Endothelial cell of umbilical vein (primary cell): ENCODE measurements around the gene UPB1. TPM values are rescaled to one million over a fixed set of nuclear protein-coding genes. Genes with fewer than 3 reads are reported as not detected.

Experiments
- Bru-seq: library from RNA; stranded (reverse); fragments of 400-500 nt; gene quantifications from one replicate; lab custom pipeline; 2021; lab: Mats Ljungman, UMichigan
- BruChase-seq, 2 experiments: library from RNA; stranded (reverse); fragments of 400-500 nt; gene quantifications; one replicate each; lab custom pipeline; 2021; lab: Mats Ljungman, UMichigan
- BruUV-seq: library from RNA; stranded (reverse); fragments of 400-500 nt; replicated peaks from 2 replicates; lab custom pipeline; 2021; lab: Mats Ljungman, UMichigan
- CTCF ChIA-PET: fragments of 300-600, 350-600 bp; sonication (Branson Sonifier 250); formaldehyde crosslinking; loops from one replicate; lab custom pipeline; 2021; ENCODE audit warnings: antibody characterized with exemption, inconsistent platforms; lab: Charles Lee
- POLR2A ChIA-PET: fragments of 300-600, 350-600 bp; sonication (Branson Sonifier 250); formaldehyde crosslinking; loops from one replicate; lab custom pipeline; 2021; ENCODE audit warnings: antibody characterized with exemption, inconsistent platforms; lab: Charles Lee
- DNase-seq: peaks from one replicate; pipeline ENCODE4 v3.0.0-alpha.2; 2011; ENCODE audit warnings: low read depth, low spot score
- FAIRE-seq: peaks from 2 replicates; lab custom pipeline; 2011; peaks lifted over from hg19 to GRCh38; lab: Jason Lieb, UNC
- H2AFZ ChIP-seq: 2 replicates; pipeline ENCODE4 v1.6.0; 2012; ENCODE audit warnings: low read depth, low read length, control low read depth, inconsistent platforms
- H3K27ac ChIP-seq: 2 replicates; pipeline ENCODE4 v1.5.1; 2011; ENCODE audit warnings: low read depth, mild to moderate bottlenecking, control low read depth, low read length, moderate library complexity; ENCODE audit not compliant: insufficient read depth
- H3K27me3 ChIP-seq, 2 experiments: 2 replicates each; pipeline versions ENCODE4 v1.6.0 to v1.6.1; 2011; ENCODE audit warnings: low read length in 2 of 2, mixed read lengths in 1 of 2; ENCODE audit not compliant: control insufficient read depth in 2 of 2, insufficient read depth in 2 of 2
- H3K36me3 ChIP-seq, 2 experiments: 2 replicates in 1 of 2; 3 replicates in 1 of 2; pipeline ENCODE4 v1.5.1; 2011; ENCODE audit warnings: low read length in 2 of 2, mild to moderate bottlenecking in 1 of 2, moderate library complexity in 1 of 2; ENCODE audit not compliant: control insufficient read depth in 2 of 2, insufficient read depth in 2 of 2; ENCODE audit errors: extremely low read depth in 1 of 2
- H3K4me1 ChIP-seq: 3 replicates; pipeline ENCODE4 v1.5.1; 2011; ENCODE audit warnings: mild to moderate bottlenecking, low read length; ENCODE audit not compliant: control insufficient read depth, insufficient read depth; ENCODE audit errors: extremely low read depth
- H3K4me2 ChIP-seq: 2 replicates; pipeline ENCODE4 v1.6.1; 2011; ENCODE audit warnings: low read length, control low read depth, mixed read lengths; ENCODE audit not compliant: insufficient read depth
- H3K4me3 ChIP-seq, 3 experiments: fragments of 200-600 bp in 1 of 3; sonication (generic), shearing (Covaris generic) in 1 of 3; replicated peaks in 1 of 3; 2 replicates each; pipeline ENCODE4 v1.5.1; 2011 to 2016; ENCODE audit warnings: control low read depth in 3 of 3, low read length in 3 of 3, mild to moderate bottlenecking in 2 of 3, inconsistent platforms in 1 of 3, low read depth in 1 of 3, moderate library complexity in 1 of 3; ENCODE audit not compliant: insufficient read depth in 1 of 3
- H3K79me2 ChIP-seq: 2 replicates; pipeline ENCODE4 v1.6.0; 2012; ENCODE audit warnings: low read length, inconsistent platforms; ENCODE audit not compliant: control insufficient read depth, insufficient read depth
- H3K9ac ChIP-seq: replicated peaks from 2 replicates; pipeline ENCODE3; 2011; ENCODE audit warnings: low read length, control low read depth; ENCODE audit not compliant: insufficient read depth; ENCODE audit errors: extremely low read depth
- H3K9me1 ChIP-seq: replicated peaks from 3 replicates; pipeline ENCODE4 v1.6.0; 2011; ENCODE audit warnings: mild to moderate bottlenecking, low read length; ENCODE audit not compliant: control insufficient read depth, insufficient read depth; ENCODE audit errors: extremely low read depth
- H3K9me3 ChIP-seq: replicated peaks from 2 replicates; pipeline ENCODE4 v1.5.1; 2012; ENCODE audit warnings: low read length, inconsistent platforms; ENCODE audit not compliant: control insufficient read depth, insufficient read depth
- H4K20me1 ChIP-seq: replicated peaks from 2 replicates; pipeline ENCODE3; 2011; ENCODE audit warnings: mild to moderate bottlenecking, low read length; ENCODE audit not compliant: control insufficient read depth, insufficient read depth; ENCODE audit errors: extremely low read depth
- EZH2 ChIP-seq: IDR thresholded peaks from 2 replicates; pipeline ENCODE4 v1.6.1; 2012; ENCODE audit warnings: borderline replicate concordance, low read depth, mild to moderate bottlenecking, moderate library complexity, low read length, inconsistent platforms; ENCODE audit not compliant: severe bottlenecking
- GATA2 ChIP-seq: IDR thresholded peaks from 2 replicates; pipeline ENCODE4 v1.7.0; 2011; ENCODE audit warnings: low read depth, mild to moderate bottlenecking, moderate library complexity, mixed read lengths, low read length; ENCODE audit not compliant: insufficient read length, insufficient read depth
- dilution Hi-C: fragments of 300-500 bp; cut with MboI; formaldehyde crosslinking; loops from one replicate; pipeline ENCODE4 v1.15.0; 2019; ENCODE audit warnings: low sequenced_read_pairs; ENCODE audit not compliant: extremely low pct_ligation_motif_present
- intact Hi-C: fragments of 100-400 bp; cut with micrococcal nuclease; formaldehyde crosslinking; loops from one replicate; pipeline ENCODE4 v1.10.0; 2022
- long read RNA-seq: library from polyadenylated mRNA; stranded (forward); transcript quantifications from one replicate; pipeline ENCODE4 v2.0.0, GENCODE V29; 2021
- polyA minus RNA-seq, 3 experiments: library from RNA; depleted of rRNA, polyadenylated mRNA; stranded (reverse); fragments of >200 nt; gene quantifications; 1 replicate in 1 of 3; 2 replicates in 2 of 3; pipeline ENCODE4 v1.2.3, GENCODE V29; 2011
- polyA plus RNA-seq, 4 experiments: library from polyadenylated mRNA; depleted of rRNA in 3 of 4; stranded (reverse) in 3 of 4; unstranded in 1 of 4; fragments of >200 nt; gene quantifications; 2 replicates each; pipeline versions ENCODE4 v1.2.1 to v1.2.3, GENCODE V29; 2011 to 2012; ENCODE audit warnings: missing spikeins in 1 of 4
- total RNA-seq: library from RNA; stranded (reverse); gene quantifications from 2 replicates; pipeline ENCODE4 v1.2.3, GENCODE V29; 2021

Gene UPB1
- total RNA-seq (0.30 and 0.80 TPM in 2 replicates), polyA plus RNA-seq (0.27 and 0.30 TPM in 2 replicates), polyA minus RNA-seq (0.19 and 0.57 TPM in 2 replicates), Bru-seq, nascent RNA (percentile 17 among the genes with signal in this experiment), BruChase-seq, experiment 1, labeled RNA remaining after a 6-hour chase (percentile 18 among the genes with signal in this experiment), BruChase-seq, experiment 2, labeled RNA remaining after a 2-hour chase (percentile 26 among the genes with signal in this experiment)
- 0.08 and 0.18 TPM in 2 replicates for polyA plus RNA-seq (2011; cell fraction: cytosol; rRNA removed)
- 0.82 and 1.1 TPM in 2 replicates for polyA plus RNA-seq (2011; cell fraction: nucleus; rRNA removed)
- polyA plus RNA-seq (2012), result 0.09 TPM in 1 of 2 replicates, not detected in the other
- polyA minus RNA-seq (2011; cell fraction: cytosol; rRNA and poly(A)+ RNA removed), result not detected
- polyA minus RNA-seq (2011; cell fraction: nucleus; rRNA and poly(A)+ RNA removed), result 0.58 and 1.5 TPM in 2 replicates
- long read RNA-seq, result 0 reads

DNA sequence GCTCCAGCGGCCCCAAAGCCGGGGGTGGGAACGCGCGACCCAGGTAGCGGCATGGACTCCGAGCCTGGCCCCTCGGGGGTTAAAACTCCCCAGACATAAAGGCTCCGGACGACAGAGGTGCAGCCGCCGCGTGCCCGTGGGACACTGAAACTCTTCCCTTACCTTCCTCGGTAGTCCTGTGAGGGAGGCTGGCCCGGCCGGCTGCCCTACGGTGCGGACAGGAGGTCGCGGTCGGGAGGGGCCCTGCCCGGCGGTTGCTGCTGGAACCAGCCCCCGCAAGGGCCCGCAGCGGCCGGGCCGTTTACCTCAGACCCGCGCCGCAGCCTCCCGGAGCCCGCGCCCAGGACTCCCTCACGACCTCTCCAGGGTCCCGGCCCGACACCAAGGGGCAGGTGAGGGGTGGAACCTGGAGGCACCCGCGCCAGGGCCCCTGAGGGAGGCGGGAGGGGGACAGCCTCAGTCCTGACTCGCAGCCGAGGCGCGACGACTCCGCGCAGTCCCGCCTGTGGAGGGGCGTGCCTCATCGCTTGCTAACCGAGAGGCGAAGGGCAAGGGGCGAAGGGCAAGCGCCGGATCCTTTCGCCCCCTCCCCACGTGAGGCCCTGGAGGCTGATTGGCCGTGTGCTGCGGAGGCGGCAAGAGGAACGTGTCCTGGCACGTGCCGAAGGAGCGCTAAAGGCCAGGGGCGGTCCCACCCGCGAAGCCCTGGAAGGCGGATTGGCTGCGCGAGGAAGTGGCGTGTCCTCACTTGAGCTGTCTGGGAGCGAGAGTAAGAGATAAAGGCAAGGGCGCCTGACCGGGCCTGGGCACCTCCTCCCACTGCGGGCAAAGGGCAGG lies at the start of gene UPB1:
UPB1 (plus strand) TSS at position 805 of the 837 bp plus-strand sequence. CDS start 72 bp downstream, outside the sequence.
- no peaks in the 10 kb centered on the region for H3K9me1 ChIP-seq
- peaks cover 0 to 15% of the 10 kb centered on the region in 2 experiments for H3K27me3 ChIP-seq
- peaks cover 7% of the 10 kb centered on the region for H3K4me1 ChIP-seq
- intact Hi-C loops, result no loop called here
- DNase-seq (no peak), FAIRE-seq (no peak)
- ChIA-PET CTCF (no interaction called here), POLR2A (no interaction called here)
- no peak within 1 kb of the TSS for H3K9ac ChIP-seq
- no peak within 1 kb of the TSS for H3K4me2 ChIP-seq
- no TSS peak for BruUV-seq
- H2AFZ ChIP-seq, result peak within 1 kb of the TSS; percentile 75
- H3K36me3 ChIP-seq, result no peaks in the 10 kb centered on the region
- TF ChIP-seq EZH2 (peak; percentile 78), GATA2 (no peak)
- H3K9me3 ChIP-seq, result no peaks in the 10 kb centered on the region
- H4K20me1 ChIP-seq, result no peaks in the 10 kb centered on the region
- H3K4me3 ChIP-seq, result peak within 1 kb of the TSS in 2 of 3 experiments; percentile 12 to 13
- dilution Hi-C loops, result no loop called here
- no peak within 1 kb of the TSS for H3K27ac ChIP-seq
- no peaks in the 10 kb centered on the region for H3K79me2 ChIP-seq
